OCI-LY1 (cell line): ENCODE data around the gene ARG2.

Source experiments
- H2AFZ ChIP-seq: fragments of 200-600 bp; sonication (generic), shearing (Covaris generic); 2 replicates; pipeline ENCODE4 v1.6.0; 2014; ENCODE audit warnings: antibody characterized with exemption, mild to moderate bottlenecking, low read length
- H3F3A ChIP-seq: fragments of 200-600 bp; sonication (generic), shearing (Covaris generic); 2 replicates; pipeline ENCODE4 v1.6.0; 2014; ENCODE audit warnings: mild to moderate bottlenecking, antibody characterized with exemption, low read length, moderate library complexity; ENCODE audit not compliant: insufficient read depth
- H3K27ac ChIP-seq: fragments of 200-600 bp; sonication (generic); 2 replicates; pipeline ENCODE4 v1.5.1; 2014; ENCODE audit warnings: low read length, mixed run types, mild to moderate bottlenecking, low read depth; ENCODE audit not compliant: poor library complexity, severe bottlenecking
- H3K27me3 ChIP-seq: fragments of 200-600 bp; sonication (generic); 2 replicates; pipeline ENCODE4 v1.6.0; 2014; ENCODE audit warnings: antibody characterized with exemption, mild to moderate bottlenecking, low read length, moderate library complexity; ENCODE audit not compliant: insufficient read depth
- H3K36me3 ChIP-seq: fragments of 200-600 bp; sonication (generic); 2 replicates; pipeline ENCODE4 v1.6.1; 2014; ENCODE audit warnings: mild to moderate bottlenecking, antibody characterized with exemption, low read length, moderate library complexity, mixed read lengths; ENCODE audit not compliant: insufficient read depth
- H3K4me1 ChIP-seq: fragments of 200-600 bp; sonication (generic); 2 replicates; pipeline ENCODE4 v1.5.1; 2014; ENCODE audit warnings: mild to moderate bottlenecking, low read length, moderate library complexity; ENCODE audit not compliant: insufficient read depth, severe bottlenecking
- H3K4me2 ChIP-seq: fragments of 200-600 bp; sonication (generic), shearing (Covaris generic); 2 replicates; pipeline ENCODE4 v1.6.1; 2014; ENCODE audit warnings: low read length
- H3K4me3 ChIP-seq: fragments of 200-600 bp; sonication (generic); 2 replicates; pipeline ENCODE4 v1.5.1; 2014; ENCODE audit warnings: low read length, low read depth, mild to moderate bottlenecking, mixed read lengths; ENCODE audit not compliant: poor library complexity, severe bottlenecking
- H3K79me2 ChIP-seq: fragments of 200-600 bp; shearing (Covaris generic); 2 replicates; pipeline ENCODE4 v1.6.1; 2016; ENCODE audit warnings: mixed run types, low read length, mixed read lengths; ENCODE audit not compliant: insufficient read depth
- H3K9ac ChIP-seq: fragments of 200-600 bp; sonication (generic), shearing (Covaris generic); 2 replicates; pipeline ENCODE4 v1.6.1; 2014; ENCODE audit warnings: mild to moderate bottlenecking, low read length, mixed read lengths
- H3K9me2 ChIP-seq: fragments of 200-600 bp; sonication (generic), shearing (Covaris generic); 2 replicates; pipeline ENCODE4 v1.6.1; 2014; ENCODE audit warnings: low read depth, mild to moderate bottlenecking, low read length, mixed read lengths
- H3K9me3 ChIP-seq: fragments of 200-600 bp; shearing (Covaris generic); 2 replicates; pipeline ENCODE4 v1.6.1; 2014; ENCODE audit warnings: low read length, mixed read lengths
- H4K20me1 ChIP-seq: fragments of 200-600 bp; sonication (generic), shearing (Covaris generic); 2 replicates; pipeline ENCODE4 v1.6.0; 2016; ENCODE audit warnings: mild to moderate bottlenecking, low read length; ENCODE audit not compliant: insufficient read depth
- EZH2 ChIP-seq: fragments of 200-600 bp; sonication (generic), shearing (Covaris generic); IDR thresholded peaks from 2 replicates; pipeline ENCODE4 v1.8.0; 2017; ENCODE audit warnings: borderline replicate concordance, mixed run types, mild to moderate bottlenecking, antibody characterized with exemption, low read length, moderate library complexity, mixed read lengths
- TF ChIP-seq, protein P1 (sequence below): fragments of 200-600 bp; sonication (generic), shearing (Covaris generic); IDR thresholded peaks from 2 replicates; pipeline ENCODE4 v1.5.1; 2017; ENCODE audit warnings: mild to moderate bottlenecking, antibody characterized with exemption, low read length, moderate library complexity, mixed read lengths

Gene ARG2

DNA sequence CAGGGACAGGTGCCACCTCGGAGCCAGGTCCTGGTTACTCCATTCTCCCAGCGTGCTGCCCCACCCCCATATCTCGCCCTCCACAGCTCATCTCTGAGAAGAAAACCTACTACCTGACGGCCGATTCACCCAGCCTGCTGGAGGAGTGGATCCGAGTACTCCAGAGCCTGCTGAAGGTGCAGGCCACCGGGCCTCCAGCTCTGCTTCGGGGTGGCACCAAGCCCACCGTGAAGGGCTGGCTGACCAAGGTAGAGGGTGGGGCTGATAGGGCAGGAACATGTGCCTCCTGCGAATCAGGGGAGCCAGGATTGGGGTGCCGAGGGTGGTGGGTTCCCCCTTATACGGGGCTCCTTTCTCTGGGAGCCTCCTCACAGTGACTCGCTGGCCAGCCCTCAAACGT is 45.6 kb upstream of the ARG2 start:
- no peaks in the 10 kb centered on the region for H3K4me1 ChIP-seq
- no peak for TF ChIP-seq EZH2
- TF ChIP-seq, protein P1, sequence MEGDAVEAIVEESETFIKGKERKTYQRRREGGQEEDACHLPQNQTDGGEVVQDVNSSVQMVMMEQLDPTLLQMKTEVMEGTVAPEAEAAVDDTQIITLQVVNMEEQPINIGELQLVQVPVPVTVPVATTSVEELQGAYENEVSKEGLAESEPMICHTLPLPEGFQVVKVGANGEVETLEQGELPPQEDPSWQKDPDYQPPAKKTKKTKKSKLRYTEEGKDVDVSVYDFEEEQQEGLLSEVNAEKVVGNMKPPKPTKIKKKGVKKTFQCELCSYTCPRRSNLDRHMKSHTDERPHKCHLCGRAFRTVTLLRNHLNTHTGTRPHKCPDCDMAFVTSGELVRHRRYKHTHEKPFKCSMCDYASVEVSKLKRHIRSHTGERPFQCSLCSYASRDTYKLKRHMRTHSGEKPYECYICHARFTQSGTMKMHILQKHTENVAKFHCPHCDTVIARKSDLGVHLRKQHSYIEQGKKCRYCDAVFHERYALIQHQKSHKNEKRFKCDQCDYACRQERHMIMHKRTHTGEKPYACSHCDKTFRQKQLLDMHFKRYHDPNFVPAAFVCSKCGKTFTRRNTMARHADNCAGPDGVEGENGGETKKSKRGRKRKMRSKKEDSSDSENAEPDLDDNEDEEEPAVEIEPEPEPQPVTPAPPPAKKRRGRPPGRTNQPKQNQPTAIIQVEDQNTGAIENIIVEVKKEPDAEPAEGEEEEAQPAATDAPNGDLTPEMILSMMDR: no peak
- H3K9me3 ChIP-seq: no peaks in the 10 kb centered on the region
- no peak overlapping the region for H3K27ac ChIP-seq
- no peaks in the 10 kb centered on the region for H4K20me1 ChIP-seq
- no peak overlapping the region for H2AFZ ChIP-seq
- no peak overlapping the region for H3K9ac ChIP-seq
- no peaks in the 10 kb centered on the region for H3K9me2 ChIP-seq
- H3F3A ChIP-seq: no peaks in the 10 kb centered on the region
- H3K79me2 ChIP-seq: no peaks in the 10 kb centered on the region
- no peak overlapping the region for H3K4me3 ChIP-seq
- H3K4me2 ChIP-seq: no peak overlapping the region
- H3K27me3 ChIP-seq: 0 out of 2 replicates have a peak, but pooled peaks cover 7% of the 10 kb centered on the region
- no peaks in the 10 kb centered on the region for H3K36me3 ChIP-seq

DNA sequence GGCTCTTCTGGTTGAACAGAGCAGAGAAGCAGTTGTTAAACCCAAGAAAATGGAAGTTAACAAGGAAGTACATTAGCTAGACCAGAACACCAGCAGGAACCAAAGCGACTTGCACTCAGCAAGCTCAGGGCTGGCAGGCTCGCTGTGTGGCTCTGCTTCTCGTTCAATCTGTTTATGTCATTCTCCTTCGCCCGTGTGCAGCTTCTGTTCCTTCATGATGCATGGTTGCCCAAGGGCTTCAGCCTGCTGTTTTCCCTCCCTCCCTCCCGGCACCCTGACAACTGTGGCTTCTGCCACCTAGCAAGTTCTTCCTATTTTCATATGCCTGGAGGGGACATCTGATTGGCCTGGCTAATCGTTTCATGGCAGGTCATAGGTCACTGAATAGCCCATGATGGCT is 44.9 kb upstream of the ARG2 start:
- no peak for TF ChIP-seq EZH2
- TF ChIP-seq, protein P1: no peak
- H3K36me3 ChIP-seq: no peaks in the 10 kb centered on the region
- H3K4me2 ChIP-seq: no peak overlapping the region
- H3K9me2 ChIP-seq: no peaks in the 10 kb centered on the region
- no peak overlapping the region for H3K4me3 ChIP-seq
- no peaks in the 10 kb centered on the region for H3K4me1 ChIP-seq
- no peaks in the 10 kb centered on the region for H3K9me3 ChIP-seq
- H3K27me3 ChIP-seq: 0 out of 2 replicates have a peak, but pooled peaks cover 7% of the 10 kb centered on the region
- H3K27ac ChIP-seq: no peak overlapping the region
- no peak overlapping the region for H3K9ac ChIP-seq
- no peaks in the 10 kb centered on the region for H3K79me2 ChIP-seq
- no peaks in the 10 kb centered on the region for H3F3A ChIP-seq
- H2AFZ ChIP-seq: no peak overlapping the region
- no peaks in the 10 kb centered on the region for H4K20me1 ChIP-seq

DNA sequence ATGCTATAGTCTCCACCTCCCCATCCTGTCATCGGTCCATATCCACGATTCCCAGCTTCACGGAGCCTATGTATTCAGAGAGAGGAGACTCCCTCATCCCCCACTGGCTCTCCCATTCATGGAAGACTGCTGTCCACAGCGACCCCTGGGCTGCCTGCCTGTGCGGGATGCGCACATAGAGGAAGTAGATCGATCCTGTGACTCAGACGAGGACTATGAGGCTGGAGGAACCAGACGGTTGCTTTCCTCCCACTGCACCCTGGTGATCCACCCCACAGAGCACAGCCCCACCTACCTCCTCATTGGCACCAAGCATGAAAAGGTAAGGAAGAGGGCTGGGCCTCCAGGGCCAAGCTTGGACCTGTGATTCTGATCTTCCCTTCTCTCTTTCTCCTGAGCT is 44.0 kb upstream of the ARG2 start:
- H2AFZ ChIP-seq: no peak overlapping the region
- H3K9ac ChIP-seq: no peak overlapping the region
- no peak overlapping the region for H3K4me2 ChIP-seq
- H3K4me3 ChIP-seq: no peak overlapping the region
- H3K36me3 ChIP-seq: no peaks in the 10 kb centered on the region
- no peaks in the 10 kb centered on the region for H3K79me2 ChIP-seq
- no peaks in the 10 kb centered on the region for H3F3A ChIP-seq
- H3K9me3 ChIP-seq: no peaks in the 10 kb centered on the region
- H4K20me1 ChIP-seq: no peaks in the 10 kb centered on the region
- TF ChIP-seq, protein P1: no peak
- 0 out of 2 replicates have a peak, but pooled peaks cover 7% of the 10 kb centered on the region for H3K27me3 ChIP-seq
- H3K9me2 ChIP-seq: no peaks in the 10 kb centered on the region
- H3K27ac ChIP-seq: no peak overlapping the region
- no peaks in the 10 kb centered on the region for H3K4me1 ChIP-seq
